NCI-H345 treated with DMSO at 0.1 percent for 48 hours (cell line): ENCODE measurements around the gene AGR2.
"Not testable (repeated sequence)": the region's sequence is repeated elsewhere in the genome, so short reads cannot be mapped to it uniquely, and the experiment has no call there.

ENCODE experiments used
- DNase-seq: peaks from one replicate; lab custom pipeline; 2025; ENCODE audit not compliant: unreplicated experiment; lab: John Stamatoyannopoulos, UW

AGR2 gene

DNA sequence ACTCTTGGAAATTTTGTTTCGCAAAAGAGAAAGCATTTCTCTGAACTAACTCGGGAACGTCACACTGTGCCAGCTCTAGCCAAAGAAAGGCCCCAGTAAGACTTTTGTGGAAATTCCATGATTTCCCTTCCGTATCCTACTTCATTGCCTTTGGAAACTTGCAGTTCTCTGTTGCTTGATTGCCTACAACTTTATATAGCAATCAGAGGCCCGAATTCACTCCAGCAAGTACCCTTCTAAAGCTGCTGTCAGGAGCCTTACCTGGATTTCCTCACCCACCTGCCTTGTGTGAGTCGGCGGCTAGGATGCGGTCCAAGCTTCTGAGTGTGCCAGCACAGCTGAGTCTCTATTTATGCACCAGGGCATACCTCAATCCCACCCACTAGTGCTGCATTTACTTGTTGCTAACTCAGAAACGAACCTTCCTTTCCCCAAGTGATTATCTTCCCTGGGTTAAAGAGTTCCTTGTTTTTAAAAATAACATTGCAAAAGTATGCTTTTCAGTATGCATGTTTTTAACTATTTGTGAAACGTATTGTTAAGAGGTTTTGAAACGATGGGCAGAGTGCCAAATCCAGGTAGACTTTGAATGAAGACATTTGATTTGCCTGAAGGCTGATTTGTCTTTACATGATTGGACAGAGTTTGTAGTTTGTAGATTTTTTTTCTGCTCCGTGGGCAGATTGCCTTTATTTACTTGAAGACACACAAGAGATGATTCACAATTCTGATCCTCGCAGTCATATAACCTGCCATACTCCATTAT is at the start of gene AGR2:
Gene AGR2, minus strand, starts transcription at position 326 of the 766 bp plus-strand sequence. CDS start 3,203 bp downstream, outside the sequence.
- DNase-seq = peak; percentile 79

DNA sequence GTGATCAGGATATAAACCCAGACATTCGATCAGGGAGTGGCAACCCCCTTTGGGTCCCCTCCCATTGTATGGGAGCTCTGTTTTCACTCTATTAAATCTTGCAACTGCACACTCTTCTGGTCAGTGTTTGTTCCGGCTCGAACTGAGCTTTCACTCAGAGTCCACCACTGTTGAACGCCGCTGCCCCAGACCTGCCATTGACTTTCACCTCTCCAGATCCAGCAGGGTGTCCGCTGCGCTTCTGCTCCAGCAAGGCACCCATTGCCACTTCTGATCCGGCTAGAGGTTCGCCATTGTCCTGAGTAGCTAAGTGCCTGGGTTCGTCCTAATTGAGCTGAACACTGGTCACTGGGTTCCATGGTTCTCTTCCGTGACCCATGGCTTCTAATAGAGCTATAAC is 48.4 kb upstream of the AGR2 start:
- not testable (repeated sequence) for DNase-seq

DNA sequence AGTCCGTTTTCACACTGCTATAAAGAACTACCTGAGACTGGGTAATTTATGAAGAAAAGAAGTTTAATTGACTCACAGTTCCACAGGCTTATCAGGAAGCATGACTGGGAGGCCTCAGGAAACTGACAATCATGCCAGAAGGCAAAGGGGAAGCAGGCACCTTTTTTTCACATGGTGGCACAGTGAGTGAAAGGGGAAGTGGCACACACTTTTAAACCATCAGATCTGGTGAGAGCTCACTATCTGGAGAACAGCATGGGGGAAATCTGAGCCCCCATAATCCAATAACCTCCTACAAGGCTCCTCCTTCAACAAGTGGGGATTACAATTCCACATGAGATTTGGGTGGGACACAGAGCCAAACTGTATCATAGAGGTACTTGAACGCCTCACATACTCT is 47.0 kb upstream of the AGR2 start:
- DNase-seq = no peak

DNA sequence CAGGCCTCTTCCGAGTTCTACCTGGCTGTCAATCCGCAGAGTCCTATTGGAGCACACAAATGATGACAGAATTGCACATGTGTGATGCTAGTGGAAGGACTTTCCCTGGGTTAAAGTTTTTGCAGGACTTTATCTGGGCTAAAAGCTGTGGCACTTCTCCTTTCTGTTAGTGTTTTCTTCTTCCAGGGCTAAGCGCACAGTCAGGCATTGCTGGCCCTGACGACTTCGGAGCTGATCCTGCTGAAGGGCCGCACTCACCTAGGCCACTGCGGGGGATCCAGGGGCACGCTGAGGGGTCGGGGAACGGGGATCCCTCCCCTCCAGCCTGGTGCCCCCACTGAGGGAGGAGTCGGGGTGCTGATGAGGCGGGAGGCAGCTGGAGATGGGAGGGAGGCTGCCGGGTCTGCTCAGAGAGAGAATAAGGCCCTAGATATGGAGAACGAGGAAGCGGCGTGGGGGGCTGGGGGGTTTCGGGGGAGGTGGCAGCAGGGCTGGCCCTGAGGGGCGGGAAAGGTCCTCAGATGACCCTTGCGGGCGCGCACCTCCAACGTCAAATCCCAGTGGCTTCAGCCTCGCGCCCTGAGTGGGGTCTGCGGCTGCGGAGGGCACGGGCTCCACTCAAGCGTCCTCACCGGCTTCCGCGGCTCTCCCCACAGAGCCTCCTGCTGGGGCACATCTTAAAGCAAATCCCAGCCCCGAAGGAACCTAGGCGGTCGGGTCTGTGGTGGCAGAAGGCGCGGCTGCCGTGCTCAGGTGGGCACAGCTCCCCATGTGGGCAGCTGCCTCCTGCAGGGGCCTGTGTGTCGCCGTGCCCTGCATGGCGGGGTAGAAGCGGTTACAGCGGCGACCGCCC is 46.0 kb upstream of the AGR2 start:
- no peak for DNase-seq

DNA sequence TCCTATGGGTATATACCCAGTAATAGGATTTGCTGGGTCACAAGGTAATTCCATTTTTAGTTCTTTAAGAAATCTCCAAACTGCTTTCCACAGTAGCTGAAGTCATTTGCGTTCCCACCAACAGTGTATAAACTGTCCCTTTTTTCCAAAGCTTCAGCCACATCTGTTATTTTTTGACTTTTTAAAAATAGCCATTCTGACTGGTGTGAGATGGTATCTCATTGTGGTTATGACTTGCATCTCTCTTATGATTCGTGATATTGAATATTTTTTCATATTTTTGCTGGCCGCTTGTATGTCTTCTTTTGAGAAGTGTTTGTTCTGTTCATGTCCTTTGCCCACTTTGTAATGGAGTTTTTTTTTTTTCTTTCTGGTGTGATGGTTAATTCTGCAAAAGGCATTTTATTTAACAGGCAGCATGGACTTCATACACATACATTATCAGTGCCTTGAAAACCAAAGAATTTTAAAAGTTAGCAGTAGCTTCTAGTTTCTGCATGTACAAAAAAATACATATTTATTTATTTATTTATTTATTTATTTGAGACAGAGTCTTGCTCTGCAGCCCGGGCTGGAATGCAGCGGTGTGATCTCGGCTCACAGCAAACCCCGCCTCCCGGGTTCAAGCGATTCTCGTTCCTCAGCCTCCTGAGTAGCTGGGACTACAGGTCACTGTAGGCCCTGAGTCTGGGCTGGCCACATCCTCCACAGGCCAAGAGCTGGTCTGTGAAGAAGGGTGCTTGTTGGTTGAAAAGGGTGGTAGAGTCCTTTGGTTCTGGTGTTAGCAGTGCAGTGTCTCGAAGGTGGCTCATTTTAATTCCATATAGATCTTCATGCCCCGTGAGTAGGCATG is 44.7 kb upstream of the AGR2 start:
- no peak for DNase-seq

DNA sequence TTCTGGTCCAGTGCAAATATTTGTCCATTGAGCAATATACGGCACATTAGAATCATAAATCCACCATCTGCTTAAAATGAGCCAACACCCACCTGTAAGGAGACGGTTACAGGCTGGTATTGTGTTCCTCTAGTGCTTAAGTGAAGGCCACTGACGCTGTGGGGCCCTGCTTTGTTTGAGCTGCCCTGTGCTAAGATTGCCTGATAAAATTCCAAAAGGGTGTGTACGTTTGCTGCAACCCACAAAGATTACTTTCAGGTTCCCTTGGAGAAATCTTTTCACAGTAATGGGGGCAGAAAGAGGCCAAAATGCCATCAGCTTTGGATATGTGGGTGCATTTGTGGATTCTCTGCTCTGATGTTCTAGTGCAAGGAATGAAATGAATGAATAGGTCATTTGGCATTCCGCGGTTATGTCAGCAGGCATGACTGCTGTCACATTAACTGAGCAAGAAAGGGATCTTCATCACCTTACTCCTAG is 42.6 kb upstream of the AGR2 start:
- DNase-seq = peak; percentile 5

DNA sequence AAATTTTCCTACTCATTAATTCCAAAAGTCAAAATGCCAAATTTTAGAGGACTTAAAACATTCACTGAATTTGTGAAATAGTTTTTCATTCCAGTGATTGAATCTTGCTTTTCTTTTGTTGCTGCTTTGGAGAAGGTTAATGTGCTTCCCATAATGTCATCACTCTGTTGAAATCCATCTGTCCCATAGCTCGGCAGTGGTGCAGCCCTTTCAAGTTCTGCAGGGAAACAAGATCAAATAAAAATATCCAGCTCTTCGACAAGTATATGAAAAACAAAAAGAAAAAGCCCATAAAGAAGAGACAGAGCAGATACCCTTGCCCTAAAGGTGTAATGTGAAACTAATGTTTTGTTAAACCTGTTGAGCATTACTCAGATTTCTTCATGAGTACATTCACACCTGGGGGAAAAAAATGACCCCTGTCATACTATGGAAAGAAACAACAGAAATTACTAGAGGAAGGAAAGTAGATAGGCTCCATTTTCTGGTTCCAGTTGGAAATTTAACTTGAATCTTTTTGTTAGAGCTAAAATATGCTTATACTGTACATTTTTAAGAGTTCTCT is 41.9 kb upstream of the AGR2 start:
- no peak for DNase-seq

DNA sequence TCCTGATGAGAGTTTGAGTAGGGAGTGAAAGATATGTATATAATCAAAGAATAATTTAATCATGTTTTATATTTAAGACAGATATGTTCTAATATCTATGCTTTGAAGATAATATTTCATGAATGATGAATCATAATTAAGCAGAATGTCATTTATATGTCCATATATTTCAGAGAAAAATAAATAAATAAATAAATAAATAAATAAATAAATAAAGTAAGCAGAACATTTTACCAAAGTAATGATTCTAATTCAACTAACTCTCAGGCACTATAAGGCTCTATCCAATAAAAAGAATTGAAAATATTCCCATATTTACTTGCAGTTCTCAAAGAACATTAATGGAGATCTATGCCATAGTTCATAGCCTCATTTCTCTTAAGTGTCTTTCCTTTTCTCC is 40.9 kb upstream of the AGR2 start:
- no peak for DNase-seq

DNA sequence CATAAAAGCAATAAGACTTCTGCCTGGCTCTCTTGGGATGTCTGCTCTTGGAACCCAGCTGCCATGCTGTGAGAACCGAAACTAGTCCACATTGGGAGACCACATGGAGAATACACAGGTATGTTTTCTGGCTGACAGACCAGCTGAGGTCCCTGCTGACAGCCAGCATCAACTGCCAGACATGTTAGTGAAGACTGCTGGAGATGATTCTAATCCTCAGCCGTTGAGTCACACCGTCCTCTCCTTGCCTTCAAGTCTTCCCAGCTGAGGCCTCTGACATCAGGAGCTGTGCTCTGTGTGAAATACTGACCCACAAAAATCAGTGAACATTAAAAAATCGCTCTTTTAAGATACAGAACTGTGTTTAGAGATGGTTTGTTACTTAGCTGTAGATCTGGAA is 36.9 kb upstream of the AGR2 start:
- no peak for DNase-seq

DNA sequence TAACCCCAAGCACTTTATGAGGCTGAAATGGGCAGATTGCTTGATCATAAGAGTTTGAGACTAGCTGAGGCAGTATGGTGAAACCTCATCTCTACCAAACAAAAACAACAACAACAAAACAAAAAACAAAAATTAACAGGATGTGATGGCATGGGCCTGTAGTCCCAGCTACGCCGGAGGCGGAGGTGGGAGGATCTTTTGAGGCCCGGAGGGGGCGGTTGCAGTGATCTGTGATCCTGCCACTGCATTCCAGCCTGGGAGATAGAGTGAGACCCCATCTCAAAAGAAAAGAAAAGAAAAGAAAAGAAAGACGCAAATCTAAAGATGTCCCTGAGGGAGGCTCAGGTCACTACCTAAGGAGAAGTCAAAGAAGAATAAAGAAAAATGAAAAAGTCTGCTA is 35.3 kb upstream of the AGR2 start:
- no peak for DNase-seq

DNA sequence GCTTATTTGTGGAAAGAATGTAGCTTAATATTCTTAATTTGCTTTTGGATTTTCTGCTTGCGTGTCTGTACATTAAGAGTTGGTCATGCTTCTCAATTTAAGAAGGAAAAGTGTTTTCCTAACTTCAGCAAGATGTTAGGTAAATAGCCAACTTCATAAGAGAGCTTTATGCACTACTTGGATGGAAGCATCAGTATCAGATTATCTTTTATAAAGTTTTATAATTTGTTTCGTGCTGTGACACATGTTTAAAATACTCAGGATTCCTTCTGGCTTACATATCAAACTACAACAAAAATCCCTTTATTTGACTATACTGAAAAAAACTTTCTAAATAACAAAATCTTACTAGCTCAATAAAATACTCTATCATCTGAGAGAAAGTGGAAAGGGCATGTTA is 34.8 kb upstream of the AGR2 start:
- DNase-seq = no peak

DNA sequence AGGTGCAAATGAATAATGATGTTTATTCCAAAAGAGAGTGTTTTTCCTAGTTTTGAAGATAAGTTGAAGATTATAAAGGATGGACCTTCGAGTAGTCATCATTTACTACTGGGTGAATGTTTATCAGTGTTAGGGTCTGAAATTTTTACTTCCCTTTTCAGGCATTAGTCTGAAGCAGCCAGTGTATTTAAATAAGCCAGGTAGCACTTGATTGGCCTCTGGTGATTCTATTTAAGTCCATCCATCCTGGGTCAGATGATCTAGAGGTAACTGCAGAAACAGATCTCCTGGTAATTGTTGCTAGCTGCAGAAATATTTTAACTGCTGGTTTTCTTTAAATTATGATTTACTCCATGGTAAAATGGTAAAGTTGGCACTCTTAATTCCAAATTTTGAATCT is 34.1 kb upstream of the AGR2 start:
- DNase-seq = no peak

DNA sequence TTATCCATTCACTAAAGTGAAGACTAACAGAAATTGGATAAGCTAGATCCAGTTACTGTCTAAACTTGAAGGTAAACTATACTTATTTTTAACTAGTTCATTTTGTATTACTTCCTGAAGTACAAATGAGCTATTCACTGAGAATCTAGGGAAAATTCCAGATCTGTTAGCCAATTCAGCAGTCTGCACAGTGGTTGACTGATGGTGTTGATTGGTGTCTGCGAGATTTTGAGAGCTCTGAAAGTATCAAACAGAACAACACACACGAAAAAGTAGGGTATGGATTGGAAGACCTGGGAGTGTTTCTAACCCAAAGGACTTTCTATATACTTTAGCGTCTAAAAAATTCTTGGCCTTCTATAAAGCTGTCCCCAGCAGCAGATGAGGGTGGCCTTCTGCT is 33.6 kb upstream of the AGR2 start:
- no peak for DNase-seq

DNA sequence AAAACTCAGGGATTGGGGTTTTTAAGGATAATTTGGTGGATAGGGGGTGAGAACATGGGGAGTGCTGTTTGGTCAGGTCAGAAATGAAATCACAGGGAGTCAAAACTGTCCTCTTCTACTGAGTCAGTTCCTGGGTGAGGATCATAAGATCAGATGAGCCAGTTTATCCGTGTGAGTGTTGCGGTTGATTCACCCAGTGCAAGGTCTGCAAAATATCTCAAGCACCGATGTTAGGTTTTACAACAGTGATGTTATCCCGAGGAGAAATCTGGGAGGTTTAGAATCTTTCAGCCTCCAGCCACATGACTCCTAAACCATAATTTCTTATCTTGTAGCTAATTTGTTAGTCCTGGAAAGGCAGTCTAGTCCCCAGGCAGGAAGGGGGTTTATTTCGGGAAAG is 31.7 kb upstream of the AGR2 start:
- DNase-seq = no peak

DNA sequence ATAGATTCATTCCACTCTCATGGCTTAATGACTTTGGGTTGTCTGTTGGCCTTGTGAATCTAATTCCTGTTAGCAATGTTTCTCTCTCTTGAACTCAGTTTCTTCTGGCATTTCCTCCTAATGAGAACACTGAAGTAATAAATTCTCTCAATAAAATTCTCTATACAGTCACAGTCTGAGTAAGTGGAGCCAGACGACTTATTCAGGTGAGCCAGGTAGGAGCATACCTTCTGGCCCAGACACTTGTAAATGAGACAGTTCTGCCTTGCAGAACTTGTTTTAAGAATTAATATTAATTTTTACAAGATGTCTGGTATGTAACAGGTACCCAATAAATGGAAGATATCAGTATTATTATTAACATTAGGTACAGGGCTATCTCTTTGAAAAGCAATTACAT is 28.6 kb upstream of the AGR2 start:
- no peak for DNase-seq

DNA sequence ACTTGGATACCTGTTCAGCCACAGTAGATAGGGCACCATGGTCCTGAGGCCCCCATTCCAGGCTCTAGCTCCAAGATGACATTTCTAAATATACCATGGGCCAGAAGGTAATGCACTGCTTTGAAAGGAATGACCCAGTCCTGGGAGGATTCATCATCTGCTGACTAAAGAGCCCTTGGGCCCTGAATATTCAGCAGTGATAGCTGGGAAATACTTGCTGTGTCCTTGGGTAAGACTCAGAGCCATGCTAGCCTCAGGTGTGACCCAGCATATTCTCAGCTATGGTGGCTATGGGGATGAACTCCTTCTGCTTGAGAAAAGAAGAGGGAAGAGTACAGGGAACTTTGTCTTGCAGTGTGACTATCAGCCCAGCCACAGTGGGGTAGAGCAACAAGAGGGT is 21.3 kb upstream of the AGR2 start:
- no peak for DNase-seq

DNA sequence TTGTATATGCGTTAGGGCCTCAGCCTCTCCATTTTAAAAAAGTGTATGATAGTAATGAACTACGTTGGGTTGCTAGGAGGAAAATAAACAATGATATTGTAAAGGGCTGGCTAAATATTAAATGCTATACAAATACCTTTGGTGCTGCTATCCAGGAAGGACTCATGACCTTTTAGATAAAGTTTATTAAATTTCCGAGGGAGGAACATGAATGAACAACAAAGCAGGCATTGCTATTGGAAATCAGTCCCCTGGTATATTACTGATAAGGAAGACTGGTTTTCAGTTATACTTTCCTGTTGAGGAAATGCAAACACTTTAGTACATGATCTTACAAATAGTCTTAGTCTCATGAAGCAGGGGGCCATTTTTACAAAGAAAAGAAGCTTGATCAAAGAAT is 17.2 kb upstream of the AGR2 start:
- no peak for DNase-seq

DNA sequence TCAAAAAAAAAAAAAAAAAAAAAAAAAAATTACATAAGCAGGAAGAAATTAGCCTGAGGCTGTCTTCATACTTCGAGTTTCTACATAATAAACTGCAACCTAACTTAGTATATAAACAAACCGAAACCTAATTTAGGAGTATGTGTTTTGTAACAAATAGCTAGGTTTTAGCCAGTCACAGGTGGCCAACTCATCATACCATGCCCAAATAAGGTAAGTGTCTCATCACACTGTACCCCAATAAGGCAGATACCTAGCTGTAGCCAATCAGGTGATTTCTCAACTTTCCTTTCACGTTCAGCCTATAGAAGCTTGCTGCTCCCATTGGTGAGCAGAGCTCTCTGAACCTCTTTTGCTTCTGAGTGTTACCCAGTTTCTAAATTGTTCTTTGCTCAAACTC is 13.9 kb upstream of the AGR2 start:
- no peak for DNase-seq

DNA sequence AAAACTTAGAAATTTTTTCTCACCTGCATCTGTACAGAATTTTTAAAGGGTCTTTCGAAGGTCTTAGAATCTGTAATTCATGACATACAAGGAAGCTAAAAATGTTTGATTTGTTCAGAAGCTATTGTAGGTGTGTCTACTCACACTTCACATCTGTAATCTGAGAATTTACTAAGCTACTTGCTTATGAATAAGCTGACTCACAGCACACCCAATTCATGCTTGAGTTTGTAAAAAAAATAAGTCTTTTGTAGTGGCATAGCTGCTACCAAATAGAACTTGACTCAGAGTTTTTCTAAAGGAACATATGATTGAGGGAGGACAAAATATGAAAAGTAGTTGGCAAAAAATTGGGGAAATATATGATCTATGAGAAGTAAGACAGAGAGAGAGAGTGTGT is 12.7 kb upstream of the AGR2 start:
- no peak for DNase-seq

DNA sequence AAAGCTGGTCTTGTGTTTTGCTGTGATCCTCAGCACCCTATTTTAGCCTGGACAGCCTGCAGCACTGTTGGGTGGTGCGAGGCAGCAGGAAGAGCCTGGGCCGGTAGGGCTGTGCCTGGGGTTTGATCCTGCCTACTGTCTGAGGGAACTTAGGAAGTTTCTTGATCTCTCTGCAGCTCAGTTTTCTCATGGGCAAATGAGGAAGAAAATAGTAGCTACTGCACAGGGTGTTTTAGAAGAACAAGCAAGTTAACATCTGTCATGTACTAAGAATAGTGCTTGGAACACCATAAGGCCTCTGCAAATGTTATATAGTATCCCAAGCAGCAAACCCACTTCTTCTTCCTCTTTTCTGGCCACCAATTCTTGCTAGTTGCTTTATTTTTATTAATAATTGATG is 12.0 kb upstream of the AGR2 start:
- no peak for DNase-seq

DNA sequence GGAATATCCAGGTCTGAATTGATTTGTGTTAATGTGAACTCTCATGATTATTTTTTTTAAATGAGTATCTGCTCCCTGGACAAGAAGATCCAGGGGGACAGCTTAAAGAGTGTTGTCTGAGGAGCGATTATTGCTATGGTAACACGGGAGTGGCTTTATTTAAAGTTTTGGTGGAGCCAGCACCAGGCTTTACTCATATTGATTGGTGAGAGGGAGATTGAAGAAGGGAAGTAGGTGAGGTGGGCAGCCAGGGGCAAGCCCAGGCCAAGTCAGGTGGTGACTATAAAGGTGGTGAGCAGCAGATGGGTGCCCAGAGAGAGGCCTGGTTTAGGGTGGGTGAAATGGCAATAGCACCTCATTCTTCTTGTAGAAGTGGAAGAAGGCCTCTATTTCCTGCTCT is 10.2 kb upstream of the AGR2 start:
- no peak for DNase-seq
